Vagina (tissue), 2 donors: Measurements from ENCODE around the gene CPAMD8.

Experiments
- POLR2A ChIP-seq, 2 donors: fragments of 450-650 bp; IDR thresholded peaks; one replicate each; pipeline ENCODE4 v1.6.1; 2017; ENCODE audit warnings: antibody characterized with exemption in 2 of 2, mild to moderate bottlenecking in 2 of 2, moderate library complexity in 2 of 2
- POLR2AphosphoS5 ChIP-seq, 2 donors: sonication (generic); formaldehyde crosslinking; IDR thresholded peaks; one replicate each; pipeline ENCODE4 v1.9.0; 2017; ENCODE audit warnings: antibody characterized with exemption in 2 of 2, mild to moderate bottlenecking in 2 of 2, low read depth in 1 of 2; ENCODE audit not compliant: insufficient read depth in 1 of 2
- TF ChIP-seq, protein P1 (sequence below), 3 experiments: fragments of 450-650 bp in 2 of 3; fragments of 200-600 bp in 1 of 3; sonication (generic) in 1 of 3; IDR thresholded peaks; one replicate each; pipeline ENCODE4 v1.5.1; 2017 to 2019; ENCODE audit warnings: antibody characterized with exemption in 3 of 3, mild to moderate bottlenecking in 2 of 3, moderate library complexity in 2 of 3

DNA sequence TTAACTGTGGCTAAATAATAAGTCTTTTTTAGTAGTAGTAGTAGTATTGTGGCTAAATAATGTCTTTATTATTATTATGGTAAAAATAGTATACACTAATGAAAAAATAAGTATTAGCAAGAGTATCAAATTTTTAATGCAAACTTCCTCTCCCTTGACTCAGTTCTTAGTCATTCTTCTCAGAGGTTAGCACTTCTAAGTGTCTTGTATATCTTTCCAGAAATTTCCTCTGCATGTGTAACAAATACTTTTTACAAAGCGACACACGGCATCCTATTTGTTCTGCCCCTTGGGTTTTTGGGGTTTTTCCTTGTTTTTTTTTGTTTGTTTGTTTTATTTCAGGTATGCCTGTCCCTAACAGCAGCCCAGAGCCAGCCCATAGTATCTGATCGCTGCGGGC is 176.5 kb downstream of the CPAMD8 start:
- TF ChIP-seq, protein P1, sequence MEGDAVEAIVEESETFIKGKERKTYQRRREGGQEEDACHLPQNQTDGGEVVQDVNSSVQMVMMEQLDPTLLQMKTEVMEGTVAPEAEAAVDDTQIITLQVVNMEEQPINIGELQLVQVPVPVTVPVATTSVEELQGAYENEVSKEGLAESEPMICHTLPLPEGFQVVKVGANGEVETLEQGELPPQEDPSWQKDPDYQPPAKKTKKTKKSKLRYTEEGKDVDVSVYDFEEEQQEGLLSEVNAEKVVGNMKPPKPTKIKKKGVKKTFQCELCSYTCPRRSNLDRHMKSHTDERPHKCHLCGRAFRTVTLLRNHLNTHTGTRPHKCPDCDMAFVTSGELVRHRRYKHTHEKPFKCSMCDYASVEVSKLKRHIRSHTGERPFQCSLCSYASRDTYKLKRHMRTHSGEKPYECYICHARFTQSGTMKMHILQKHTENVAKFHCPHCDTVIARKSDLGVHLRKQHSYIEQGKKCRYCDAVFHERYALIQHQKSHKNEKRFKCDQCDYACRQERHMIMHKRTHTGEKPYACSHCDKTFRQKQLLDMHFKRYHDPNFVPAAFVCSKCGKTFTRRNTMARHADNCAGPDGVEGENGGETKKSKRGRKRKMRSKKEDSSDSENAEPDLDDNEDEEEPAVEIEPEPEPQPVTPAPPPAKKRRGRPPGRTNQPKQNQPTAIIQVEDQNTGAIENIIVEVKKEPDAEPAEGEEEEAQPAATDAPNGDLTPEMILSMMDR (IDR thresholded peaks at IDR 0.05), result no peak
- TF ChIP-seq POLR2A (IDR thresholded peaks at IDR 0.05) (no peak), POLR2AphosphoS5 (IDR thresholded peaks at IDR 0.05; ENCODE audit: insufficient read depth in 1 of 2, low read depth in 1 of 2) (no peak)
